GM12892 (cell line): ENCODE measurements around the gene SDK1.

Source experiments
- DNase-seq: peaks from one replicate; pipeline ENCODE4 v3.0.0; 2011; ENCODE audit not compliant: insufficient read length
- FAIRE-seq: peaks from 2 replicates; lab custom pipeline; 2011; peaks lifted over from hg19 to GRCh38; lab: Jason Lieb, UNC
- POLR2A ChIP-seq: IDR thresholded peaks from 2 replicates; pipeline ENCODE4 v1.6.1; 2011; ENCODE audit warnings: low read depth, low read length, control low read depth
- POLR2AphosphoS5 ChIP-seq: IDR thresholded peaks from 2 replicates; pipeline ENCODE4 v1.6.1; 2011; ENCODE audit warnings: low read depth, low read length, control low read depth
- TAF1 ChIP-seq: IDR thresholded peaks from 2 replicates; pipeline ENCODE4 v1.6.1; 2011; ENCODE audit warnings: low read depth, mild to moderate bottlenecking, control low read depth, low read length, borderline replicate concordance

SDK1 gene

GRCh38 chr7:3710531-3710930 is 409.5 kb downstream of the SDK1 start:
- FAIRE-seq, result no peak
- no peak for DNase-seq
- TF ChIP-seq POLR2AphosphoS5 (no peak), TAF1 (no peak), POLR2A (no peak)

DNA sequence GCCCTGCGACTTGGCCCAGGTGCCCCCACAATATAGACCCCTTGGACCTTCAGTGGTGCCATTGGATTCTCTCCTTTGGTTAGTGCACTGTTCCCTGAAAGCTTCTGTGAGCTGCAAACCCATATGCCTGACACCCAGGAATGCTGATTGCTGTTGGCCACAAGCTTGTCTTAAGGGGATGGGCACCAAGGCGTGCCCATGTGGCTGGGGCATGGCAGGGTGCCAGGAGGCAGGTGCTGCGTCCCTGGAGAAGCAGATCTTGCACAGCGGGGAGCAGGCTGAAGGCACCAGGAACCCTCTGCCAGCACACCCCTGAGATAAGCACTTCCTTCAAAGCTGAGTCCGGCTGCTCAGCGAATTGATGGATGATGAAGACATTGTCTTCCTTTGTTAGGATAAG is 411.8 kb downstream of the SDK1 start:
- DNase-seq, result no peak
- TF ChIP-seq TAF1 (no peak), POLR2A (no peak), POLR2AphosphoS5 (no peak)
- no peak for FAIRE-seq

DNA sequence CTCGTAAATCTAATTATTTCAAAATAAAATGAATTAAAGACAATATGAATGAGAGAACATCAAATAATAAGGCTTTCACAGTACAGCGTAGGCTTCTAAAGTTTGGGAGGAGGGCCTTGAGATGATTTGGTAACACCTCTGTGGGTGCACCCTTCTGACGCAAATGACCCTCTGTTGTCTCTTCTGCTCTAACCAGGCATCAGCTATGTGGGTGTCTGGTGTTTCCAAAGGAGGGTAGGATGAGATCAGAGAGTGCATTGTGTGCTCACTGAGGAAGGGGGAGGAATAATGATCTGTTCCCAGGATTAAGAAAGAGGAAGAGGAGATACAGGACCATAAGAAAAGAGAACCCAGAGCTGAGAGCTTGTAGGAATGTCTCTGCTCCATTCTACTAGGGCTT is 420.4 kb downstream of the SDK1 start:
- TF ChIP-seq TAF1, result no peak
- no peak for TF ChIP-seq POLR2AphosphoS5
- TF ChIP-seq POLR2A, result no peak
- DNase-seq, result no peak
- no peak for FAIRE-seq

- FAIRE-seq, result no peak
- DNase-seq, result no peak
- TF ChIP-seq POLR2A (no peak), TAF1 (no peak), POLR2AphosphoS5 (no peak)
Measured at GRCh38 chr7:3722396-3722922, 421.4 kb downstream of the SDK1 start.

- no peak for DNase-seq
- FAIRE-seq, result no peak
- TF ChIP-seq POLR2AphosphoS5 (no peak), POLR2A (no peak), TAF1 (no peak)
Measured at GRCh38 chr7:3725155-3726059, 424.4 kb downstream of the SDK1 start.

DNA sequence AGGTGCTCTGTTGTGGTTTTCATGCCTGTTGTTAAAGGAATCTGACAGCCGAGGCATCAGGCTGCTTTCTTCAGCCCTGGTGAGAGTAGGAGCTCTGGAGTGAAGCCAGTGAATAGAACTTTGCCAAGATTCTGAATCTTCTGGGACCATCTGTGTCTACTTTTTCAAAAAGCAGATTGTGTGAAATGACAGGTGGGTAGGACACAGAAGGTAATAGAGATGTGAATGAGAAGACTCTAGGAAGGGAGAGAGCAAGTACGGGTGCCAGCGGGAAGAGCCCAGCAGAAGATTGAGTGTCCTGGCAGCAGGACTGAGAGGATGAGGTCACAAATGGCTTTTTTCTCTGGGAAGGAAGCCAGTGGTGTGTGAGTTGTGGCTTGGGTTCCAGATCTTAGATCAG is 429.2 kb downstream of the SDK1 start:
- no peak for FAIRE-seq
- TF ChIP-seq TAF1, result no peak
- TF ChIP-seq POLR2AphosphoS5, result no peak
- TF ChIP-seq POLR2A, result no peak
- no peak for DNase-seq

GRCh38 chr7:3732395-3733005 is 431.4 kb downstream of the SDK1 start:
- DNase-seq (no peak), FAIRE-seq (no peak)
- TF ChIP-seq TAF1 (no peak), POLR2AphosphoS5 (no peak), POLR2A (no peak)

GRCh38 chr7:3733541-3734140 is 432.6 kb downstream of the SDK1 start:
- no peak for TF ChIP-seq POLR2AphosphoS5
- TF ChIP-seq POLR2A, result no peak
- no peak for TF ChIP-seq TAF1
- DNase-seq (no peak), FAIRE-seq (no peak)

DNA sequence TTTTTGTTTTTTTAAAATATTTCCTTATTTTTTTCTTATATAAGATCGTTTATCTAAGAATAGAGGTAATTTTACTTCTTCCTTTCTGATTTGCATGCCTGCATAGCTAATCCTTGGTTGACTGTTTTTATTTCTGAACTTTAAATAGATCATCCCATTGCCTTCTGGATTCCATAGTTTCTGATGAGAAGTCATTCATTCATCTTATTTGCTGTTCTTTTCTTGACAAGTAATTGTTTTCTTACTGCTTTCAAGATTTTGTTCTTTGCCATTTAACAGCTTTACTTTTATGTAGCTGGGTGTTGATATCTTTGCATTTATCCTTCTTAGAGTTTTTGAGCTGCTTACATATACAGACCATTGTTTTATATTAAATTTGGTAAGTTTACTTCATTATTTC is 437.9 kb downstream of the SDK1 start:
- FAIRE-seq, result no peak
- DNase-seq, result no peak
- no peak for TF ChIP-seq TAF1
- no peak for TF ChIP-seq POLR2A
- no peak for TF ChIP-seq POLR2AphosphoS5

DNA sequence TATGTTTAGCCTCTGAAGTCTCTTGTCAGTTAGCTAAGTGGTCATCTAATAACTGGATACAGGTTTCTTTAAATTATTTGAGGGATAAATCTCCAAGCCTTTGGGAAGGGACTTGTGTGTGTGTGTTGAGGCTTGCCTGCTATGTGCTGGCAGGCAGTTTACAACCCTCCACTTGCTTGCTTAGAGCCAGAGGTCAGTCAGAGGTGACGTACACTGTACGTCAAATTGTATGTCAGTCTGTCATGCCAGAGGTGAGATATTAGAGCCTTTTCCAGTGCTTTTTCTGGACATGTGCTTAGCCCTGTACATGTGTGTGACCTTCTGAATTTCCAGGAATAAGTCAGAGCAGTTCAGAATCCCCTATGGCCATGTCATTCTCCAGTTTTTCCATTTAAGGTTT is 438.9 kb downstream of the SDK1 start:
- FAIRE-seq, result no peak

DNA sequence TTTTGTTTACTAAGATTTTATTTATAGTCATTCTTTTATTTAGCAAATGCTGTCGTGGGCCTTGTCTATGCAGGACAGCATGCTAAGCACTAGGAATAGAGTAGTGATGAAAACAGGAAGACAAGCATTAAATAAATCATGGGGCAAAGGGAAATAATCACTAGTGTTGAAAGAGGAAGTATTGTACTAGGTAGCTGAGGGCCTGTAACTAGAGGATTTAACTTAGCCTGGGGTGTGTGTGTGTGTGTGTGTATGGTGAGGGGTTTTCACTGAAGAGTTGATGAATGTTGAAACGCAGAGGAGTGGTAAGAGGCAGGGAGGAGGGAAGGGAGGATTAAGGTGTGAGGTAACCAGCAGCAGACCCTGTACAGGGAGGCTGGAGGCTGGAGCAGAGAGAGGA is 446.4 kb downstream of the SDK1 start:
- FAIRE-seq (no peak), DNase-seq (no peak)
- TF ChIP-seq TAF1, result no peak
- TF ChIP-seq POLR2A, result no peak
- TF ChIP-seq POLR2AphosphoS5, result no peak

More for the DNA sequence above, 438.9 kb downstream of the SDK1 start:
- TF ChIP-seq POLR2A (no peak), POLR2AphosphoS5 (no peak), TAF1 (no peak)
- DNase-seq, result no peak
